ENCODE results near the gene DNAH1.

The DNAH1 gene

GRCh38 chr3:52298149-52299098 lies 17.7 kb upstream of the DNAH1 start:
- no peak for TF ChIP-seq CTCF (IDR thresholded peaks at IDR 0.05; ENCODE audit: low read depth, low read length)
- DNase-seq (ENCODE audit: extremely low read depth, low read depth) = no peak

GRCh38 chr3:52299247-52299878 lies 16.8 kb upstream of the DNAH1 start:
- no peak for DNase-seq (ENCODE audit: extremely low read depth, low read depth)
- no peak for TF ChIP-seq CTCF (IDR thresholded peaks at IDR 0.05; ENCODE audit: low read depth, low read length)

- TF ChIP-seq CTCF (IDR thresholded peaks at IDR 0.05; ENCODE audit: low read depth, low read length) = peak; percentile 10
- DNase-seq (ENCODE audit: extremely low read depth, low read depth) = no peak
Measured at GRCh38 chr3:52299879-52300611, 16.1 kb upstream of the DNAH1 start.

- no peak for DNase-seq (ENCODE audit: extremely low read depth, low read depth)
- no peak for TF ChIP-seq CTCF (IDR thresholded peaks at IDR 0.05; ENCODE audit: low read depth, low read length)
Measured at GRCh38 chr3:52302426-52303145, 13.5 kb upstream of the DNAH1 start.

DNA sequence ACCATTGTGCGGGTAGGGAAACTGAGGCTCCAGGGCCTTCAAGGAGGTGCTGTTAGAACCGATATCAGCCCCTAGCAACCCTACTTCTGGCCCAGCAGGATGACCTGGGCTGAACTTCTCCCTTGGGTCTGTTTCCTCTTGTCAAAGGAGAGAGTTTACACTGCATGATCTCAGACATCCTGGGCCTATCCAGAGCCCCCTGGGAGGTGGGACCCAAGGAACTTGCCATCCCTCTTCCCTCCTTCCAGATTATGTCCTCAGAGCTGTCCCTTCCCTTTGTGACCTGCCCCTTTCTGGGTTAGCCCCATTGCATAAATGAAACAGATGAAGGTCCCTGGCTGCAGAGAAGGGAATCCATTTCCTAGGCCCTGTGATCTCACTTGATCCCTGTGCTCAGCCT lies 12.3 kb upstream of the DNAH1 start:
- DNase-seq (ENCODE audit: extremely low read depth, low read depth) = no peak
- no peak for TF ChIP-seq CTCF (IDR thresholded peaks at IDR 0.05; ENCODE audit: low read depth, low read length)

DNA sequence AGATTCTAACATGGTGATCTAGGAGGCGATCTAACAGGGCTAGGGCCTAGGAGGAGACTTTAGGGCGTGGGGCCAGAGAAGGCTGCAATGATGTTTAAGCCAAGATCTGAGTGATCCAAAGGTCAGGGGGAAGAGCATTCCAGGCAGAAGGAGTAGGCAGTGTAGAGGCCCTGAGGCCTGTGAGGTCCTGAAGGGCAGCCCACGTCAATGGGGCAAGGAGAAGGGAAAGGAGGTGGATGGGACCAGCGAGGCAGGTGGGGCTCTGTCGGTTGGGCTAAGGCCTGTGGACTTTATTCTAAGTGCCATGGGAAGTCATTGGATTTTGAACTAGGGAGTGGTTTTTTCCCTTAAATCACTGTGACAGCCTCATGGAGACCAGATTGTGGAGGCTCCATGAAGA lies 10.2 kb upstream of the DNAH1 start:
- DNase-seq (ENCODE audit: extremely low read depth, low read depth) = no peak
- TF ChIP-seq CTCF (IDR thresholded peaks at IDR 0.05; ENCODE audit: low read depth, low read length) = no peak

Measured in AG09319 (cell line).